ENCODE results near the gene ZSWIM3.
A peak's percentile ranks its signal among the peaks of the same experiment; 100 is the strongest.

Gene ZSWIM3

DNA sequence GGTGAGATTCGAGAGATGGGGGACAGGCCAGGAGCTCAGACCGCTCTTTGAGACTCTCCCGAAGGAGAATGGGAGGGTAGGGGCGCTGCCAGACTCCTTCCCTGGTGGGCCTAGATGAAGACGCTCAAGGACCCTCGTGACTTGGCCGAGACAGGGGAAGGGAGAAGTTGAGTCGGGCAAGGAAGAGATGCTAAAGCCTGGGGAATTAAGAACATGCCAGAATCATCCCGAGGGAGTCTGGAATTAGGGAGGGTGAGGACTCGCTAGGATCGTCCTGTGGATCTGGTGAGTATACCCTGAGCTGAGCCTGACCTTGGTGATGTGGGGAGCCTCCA lies 44.4 kb upstream of the ZSWIM3 start:
- H2BK120ac ChIP-seq (ENCODE audit: low read depth, low read length) = no peak overlapping the region
- peaks cover 51 to 85% of the 10 kb centered on the region in 2 donors for H3K36me3 ChIP-seq (replicated peaks in 1 of 2; ENCODE audit: control insufficient read depth in 2 of 2, insufficient read depth in 2 of 2, low read length in 2 of 2)
- no peaks in the 10 kb centered on the region for H3K27me3 ChIP-seq (ENCODE audit: control insufficient read depth in 3 of 3, insufficient read depth in 3 of 3, low read depth in 1 of 3, low read length in 3 of 3)
- H2BK5ac ChIP-seq (ENCODE audit: low read length) = peak overlapping the region; percentile 68
- H4K91ac ChIP-seq (ENCODE audit: low read depth, low read length, poor library complexity) = no peak overlapping the region
- no peak overlapping the region for H3K14ac ChIP-seq (ENCODE audit: low read length)
- DNase-seq (ENCODE audit: low spot score) = no peak
- H2AK5ac ChIP-seq (ENCODE audit: low read depth, low read length) = peak overlapping the region; percentile 11
- H4K8ac ChIP-seq (ENCODE audit: low read depth, low read length) = no peak overlapping the region
- H3K27ac ChIP-seq (replicated peaks; ENCODE audit: low read length) = no peak overlapping the region
- H3K9me3 ChIP-seq (replicated peaks in 1 of 2; ENCODE audit: control insufficient read depth in 2 of 2, insufficient read depth in 1 of 2, low read depth in 1 of 2, low read length in 2 of 2) = peaks cover 0 to 10% of the 10 kb centered on the region in 2 donors
- no peak overlapping the region for H2BK12ac ChIP-seq (ENCODE audit: low read length)
- peak overlapping the region; percentile 94 for H3K9ac ChIP-seq (ENCODE audit: low read depth, low read length, poor library complexity)
- no peak overlapping the region for H3K23ac ChIP-seq (ENCODE audit: low read depth, low read length, poor library complexity)
- peak overlapping the region; percentile 88 for H3K4me2 ChIP-seq (ENCODE audit: insufficient read depth, low read length, poor library complexity, severe bottlenecking)
- H3K79me1 ChIP-seq (ENCODE audit: low read depth, low read length) = peaks cover 6% of the 10 kb centered on the region
- WGBS, 2 donors (ENCODE audit: extremely low coverage in 2 of 2, insufficient read length in 2 of 2, insufficient replicate concordance in 1 of 2) = no CpG with 5 or more reads among the region's 11 CpGs
- peak overlapping the region; percentile 87 to 93 for H3K4me3 ChIP-seq (ENCODE audit: low read length in 2 of 2)
- H3K18ac ChIP-seq (ENCODE audit: low read length) = peak overlapping the region; percentile 91
- no peak overlapping the region for H3K4ac ChIP-seq (ENCODE audit: low read length)
- no peak overlapping the region for H2BK15ac ChIP-seq (ENCODE audit: low read length)
- H2AFZ ChIP-seq (ENCODE audit: low read length) = peak overlapping the region; percentile 78
- peaks cover 5 to 6% of the 10 kb centered on the region in 2 donors for H3K4me1 ChIP-seq (ENCODE audit: control insufficient read depth in 2 of 2, insufficient read depth in 1 of 2, low read depth in 1 of 2, low read length in 2 of 2)

DNA sequence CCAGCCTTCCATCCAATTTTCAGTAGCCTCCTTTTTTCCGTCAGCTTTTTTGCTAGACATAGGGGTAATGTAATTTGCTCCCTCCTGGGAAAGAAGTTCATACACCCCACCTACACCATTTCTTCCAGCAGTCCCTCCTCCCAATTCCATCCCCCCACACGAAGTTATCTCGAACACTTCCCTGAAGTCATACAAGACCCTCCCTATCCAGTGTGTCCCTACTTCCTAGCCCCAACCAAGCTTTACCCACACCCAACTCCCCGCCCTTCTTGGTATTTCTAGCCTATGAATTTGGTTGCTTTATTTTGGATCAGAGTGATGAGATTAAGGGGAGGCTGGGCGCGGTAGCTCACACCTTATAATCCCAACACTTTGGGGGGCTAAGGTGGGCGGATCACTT lies 43.9 kb upstream of the ZSWIM3 start:
- Histone ChIP-seq H2BK120ac (ENCODE audit: low read depth, low read length) (no peak overlapping the region), H2BK15ac (ENCODE audit: low read length) (no peak overlapping the region), H3K27me3 (ENCODE audit: control insufficient read depth in 3 of 3, insufficient read depth in 3 of 3, low read depth in 1 of 3, low read length in 3 of 3) (no peaks in the 10 kb centered on the region), H3K18ac (ENCODE audit: low read length) (no peak overlapping the region), H3K4me2 (ENCODE audit: insufficient read depth, low read length, poor library complexity, severe bottlenecking) (peak overlapping the region; percentile 88), H2AFZ (ENCODE audit: low read length) (no peak overlapping the region), H2AK5ac (ENCODE audit: low read depth, low read length) (no peak overlapping the region), H3K4ac (ENCODE audit: low read length) (no peak overlapping the region), H3K27ac (replicated peaks; ENCODE audit: low read length) (no peak overlapping the region), H3K4me3 (ENCODE audit: low read length in 2 of 2) (peak overlapping the region; percentile 87 to 93), H3K4me1 (ENCODE audit: control insufficient read depth in 2 of 2, insufficient read depth in 1 of 2, low read depth in 1 of 2, low read length in 2 of 2) (peaks cover 5 to 6% of the 10 kb centered on the region in 2 donors), H3K14ac (ENCODE audit: low read length) (no peak overlapping the region), H3K36me3 (replicated peaks in 1 of 2; ENCODE audit: control insufficient read depth in 2 of 2, insufficient read depth in 2 of 2, low read length in 2 of 2) (peaks cover 51 to 80% of the 10 kb centered on the region in 2 donors), H2BK12ac (ENCODE audit: low read length) (no peak overlapping the region), H2BK5ac (ENCODE audit: low read length) (no peak overlapping the region), H3K79me1 (ENCODE audit: low read depth, low read length) (peaks cover 6% of the 10 kb centered on the region), H3K9ac (ENCODE audit: low read depth, low read length, poor library complexity) (peak overlapping the region; percentile 94), H4K8ac (ENCODE audit: low read depth, low read length) (no peak overlapping the region), H3K9me3 (replicated peaks in 1 of 2; ENCODE audit: control insufficient read depth in 2 of 2, insufficient read depth in 1 of 2, low read depth in 1 of 2, low read length in 2 of 2) (peaks cover 0 to 10% of the 10 kb centered on the region in 2 donors), H3K23ac (ENCODE audit: low read depth, low read length, poor library complexity) (no peak overlapping the region), H4K91ac (ENCODE audit: low read depth, low read length, poor library complexity) (no peak overlapping the region)
- no peak for DNase-seq (ENCODE audit: low spot score)
- WGBS, 2 donors (ENCODE audit: extremely low coverage in 2 of 2, insufficient read length in 2 of 2, insufficient replicate concordance in 1 of 2) = no CpG with 5 or more reads among the region's 7 CpGs

DNA sequence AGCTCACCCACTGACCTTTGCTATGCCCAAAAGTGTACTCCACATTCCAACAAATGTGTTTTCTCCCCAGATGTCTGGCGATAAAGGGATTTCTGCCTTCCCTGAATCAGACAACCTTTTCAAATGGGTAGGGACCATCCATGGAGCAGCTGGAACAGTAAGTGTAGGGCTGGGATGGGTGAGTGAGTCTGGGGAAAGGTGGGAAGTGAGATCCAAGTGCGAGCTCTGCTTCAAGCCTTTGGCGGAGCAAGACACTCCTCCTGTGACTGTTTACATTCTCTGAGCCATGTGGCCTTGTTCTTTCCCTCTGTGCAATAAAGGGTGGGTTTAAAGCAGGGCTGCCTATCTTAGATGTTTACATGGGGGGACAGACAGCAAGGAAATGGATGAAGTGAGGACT lies 43.1 kb upstream of the ZSWIM3 start:
- peaks cover 45 to 72% of the 10 kb centered on the region in 2 donors for H3K36me3 ChIP-seq (replicated peaks in 1 of 2; ENCODE audit: control insufficient read depth in 2 of 2, insufficient read depth in 2 of 2, low read length in 2 of 2)

DNA sequence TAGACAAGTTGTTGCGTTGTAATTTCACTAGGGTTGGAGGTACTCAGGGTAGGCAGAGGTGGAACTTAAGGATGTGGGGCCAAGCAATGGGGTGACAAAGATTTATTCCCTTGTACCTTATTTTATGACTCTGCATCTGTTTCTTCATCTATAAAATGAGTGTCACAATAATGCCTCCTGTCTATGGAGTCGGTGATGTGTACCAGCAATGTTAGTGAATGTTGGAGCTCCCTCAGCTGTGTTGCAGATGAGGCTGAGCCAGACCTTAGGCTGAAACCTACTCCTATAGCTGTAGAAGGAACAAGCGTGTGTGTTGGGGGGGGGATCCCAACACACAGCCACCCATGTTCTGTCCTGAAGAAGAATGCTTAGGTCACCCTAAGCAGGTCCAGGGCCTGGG lies 40.5 kb upstream of the ZSWIM3 start:
- Histone ChIP-seq H2AFZ (ENCODE audit: low read length) (no peak overlapping the region), H4K91ac (ENCODE audit: low read depth, low read length, poor library complexity) (no peak overlapping the region), H4K8ac (ENCODE audit: low read depth, low read length) (no peak overlapping the region), H2AK5ac (ENCODE audit: low read depth, low read length) (no peak overlapping the region), H3K4me2 (ENCODE audit: insufficient read depth, low read length, poor library complexity, severe bottlenecking) (no peak overlapping the region), H2BK120ac (ENCODE audit: low read depth, low read length) (no peak overlapping the region), H3K23ac (ENCODE audit: low read depth, low read length, poor library complexity) (no peak overlapping the region), H3K9me3 (replicated peaks in 1 of 2; ENCODE audit: control insufficient read depth in 2 of 2, insufficient read depth in 1 of 2, low read depth in 1 of 2, low read length in 2 of 2) (peaks cover 0 to 2% of the 10 kb centered on the region in 2 donors), H3K36me3 (replicated peaks in 1 of 2; ENCODE audit: control insufficient read depth in 2 of 2, insufficient read depth in 2 of 2, low read length in 2 of 2) (peaks cover 27 to 46% of the 10 kb centered on the region in 2 donors), H2BK5ac (ENCODE audit: low read length) (no peak overlapping the region), H3K9ac (ENCODE audit: low read depth, low read length, poor library complexity) (no peak overlapping the region), H3K27me3 (ENCODE audit: control insufficient read depth in 3 of 3, insufficient read depth in 3 of 3, low read depth in 1 of 3, low read length in 3 of 3) (peaks cover 0 to 2% (median 0%) of the 10 kb centered on the region in 3 experiments), H3K79me1 (ENCODE audit: low read depth, low read length) (peaks cover 6% of the 10 kb centered on the region), H3K18ac (ENCODE audit: low read length) (no peak overlapping the region), H2BK15ac (ENCODE audit: low read length) (no peak overlapping the region), H3K14ac (ENCODE audit: low read length) (no peak overlapping the region), H3K27ac (replicated peaks; ENCODE audit: low read length) (no peak overlapping the region), H3K4me1 (ENCODE audit: control insufficient read depth in 2 of 2, insufficient read depth in 1 of 2, low read depth in 1 of 2, low read length in 2 of 2) (peaks cover 5 to 6% of the 10 kb centered on the region in 2 donors), H3K4me3 (ENCODE audit: low read length in 2 of 2) (no peak overlapping the region), H2BK12ac (ENCODE audit: low read length) (no peak overlapping the region), H3K4ac (ENCODE audit: low read length) (no peak overlapping the region)
- no CpG with 5 or more reads among the region's 3 CpGs for WGBS, 2 donors (ENCODE audit: extremely low coverage in 2 of 2, insufficient read length in 2 of 2, insufficient replicate concordance in 1 of 2)
- no peak for DNase-seq (ENCODE audit: low spot score)

More for the DNA sequence above, 43.1 kb upstream of the ZSWIM3 start:
- H4K8ac ChIP-seq (ENCODE audit: low read depth, low read length) = no peak overlapping the region
- peaks cover 5 to 6% of the 10 kb centered on the region in 2 donors for H3K4me1 ChIP-seq (ENCODE audit: control insufficient read depth in 2 of 2, insufficient read depth in 1 of 2, low read depth in 1 of 2, low read length in 2 of 2)
- no peak overlapping the region for H2AFZ ChIP-seq (ENCODE audit: low read length)
- peaks cover 6% of the 10 kb centered on the region for H3K79me1 ChIP-seq (ENCODE audit: low read depth, low read length)
- H3K4me2 ChIP-seq (ENCODE audit: insufficient read depth, low read length, poor library complexity, severe bottlenecking) = no peak overlapping the region
- H3K23ac ChIP-seq (ENCODE audit: low read depth, low read length, poor library complexity) = no peak overlapping the region
- H3K18ac ChIP-seq (ENCODE audit: low read length) = no peak overlapping the region
- no peak overlapping the region for H2BK15ac ChIP-seq (ENCODE audit: low read length)
- H3K4ac ChIP-seq (ENCODE audit: low read length) = no peak overlapping the region
- no CpG with 5 or more reads among the region's 3 CpGs for WGBS, 2 donors (ENCODE audit: extremely low coverage in 2 of 2, insufficient read length in 2 of 2, insufficient replicate concordance in 1 of 2)
- H3K14ac ChIP-seq (ENCODE audit: low read length) = no peak overlapping the region
- H2BK5ac ChIP-seq (ENCODE audit: low read length) = no peak overlapping the region
- H3K4me3 ChIP-seq (ENCODE audit: low read length in 2 of 2) = peak overlapping the region; percentile 20 to 34
- H3K27me3 ChIP-seq (ENCODE audit: control insufficient read depth in 3 of 3, insufficient read depth in 3 of 3, low read depth in 1 of 3, low read length in 3 of 3) = no peaks in the 10 kb centered on the region
- DNase-seq (ENCODE audit: low spot score) = no peak
- H3K9me3 ChIP-seq (replicated peaks in 1 of 2; ENCODE audit: control insufficient read depth in 2 of 2, insufficient read depth in 1 of 2, low read depth in 1 of 2, low read length in 2 of 2) = peaks cover 0 to 10% of the 10 kb centered on the region in 2 donors
- no peak overlapping the region for H3K9ac ChIP-seq (ENCODE audit: low read depth, low read length, poor library complexity)
- no peak overlapping the region for H4K91ac ChIP-seq (ENCODE audit: low read depth, low read length, poor library complexity)
- H3K27ac ChIP-seq (replicated peaks; ENCODE audit: low read length) = no peak overlapping the region
- H2BK120ac ChIP-seq (ENCODE audit: low read depth, low read length) = no peak overlapping the region
- no peak overlapping the region for H2BK12ac ChIP-seq (ENCODE audit: low read length)
- no peak overlapping the region for H2AK5ac ChIP-seq (ENCODE audit: low read depth, low read length)

All from neuronal stem cell (in vitro differentiated cells).